GM19438 (cell line): ENCODE results near the gene CEP63.

ENCODE experiments used
- ATAC-seq: cut with Tn5 transposase; IDR thresholded peaks from one replicate; pipeline ENCODE4 v1.9.1; 2021; ENCODE audit warnings: low read depth; ENCODE audit not compliant: unreplicated experiment

Gene CEP63

DNA sequence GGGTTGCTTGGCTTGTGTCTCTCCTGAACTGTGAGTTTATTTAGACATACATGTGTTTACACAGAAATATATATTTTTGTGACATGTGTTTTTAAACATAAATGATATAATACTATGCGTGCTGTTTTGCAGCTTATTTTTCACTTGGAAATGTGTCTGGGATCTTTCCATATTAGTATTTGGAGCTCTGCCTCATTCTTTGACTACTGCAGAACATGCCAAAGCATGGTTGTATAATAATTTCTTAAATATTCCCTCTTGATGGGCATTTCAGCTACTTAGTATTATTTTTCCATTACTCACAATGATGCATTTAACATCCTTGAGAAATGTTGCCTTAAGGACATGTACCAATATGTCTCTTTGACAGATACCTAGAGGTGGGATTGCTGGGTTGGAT lies 19.5 kb upstream of the CEP63 start:
- no peak for ATAC-seq

DNA sequence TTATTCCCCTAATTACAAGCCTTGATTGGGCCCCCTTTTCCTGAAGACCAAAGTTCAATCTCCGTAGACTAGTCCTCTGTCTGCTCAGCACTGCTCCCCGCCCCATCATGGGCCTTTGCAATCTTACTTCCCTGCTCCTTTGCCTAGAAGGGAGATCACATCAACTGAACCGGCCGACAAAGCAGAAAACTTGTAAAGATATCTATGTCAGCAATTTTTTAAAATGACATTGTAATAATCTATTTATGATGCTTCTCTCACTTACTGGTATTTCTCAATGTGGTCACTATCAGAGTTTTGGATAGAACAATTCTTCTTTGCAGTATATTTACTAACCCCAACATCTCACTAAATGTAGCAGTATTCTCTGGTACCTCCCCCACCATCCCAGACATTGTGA lies 17.3 kb upstream of the CEP63 start:
- no peak for ATAC-seq

DNA sequence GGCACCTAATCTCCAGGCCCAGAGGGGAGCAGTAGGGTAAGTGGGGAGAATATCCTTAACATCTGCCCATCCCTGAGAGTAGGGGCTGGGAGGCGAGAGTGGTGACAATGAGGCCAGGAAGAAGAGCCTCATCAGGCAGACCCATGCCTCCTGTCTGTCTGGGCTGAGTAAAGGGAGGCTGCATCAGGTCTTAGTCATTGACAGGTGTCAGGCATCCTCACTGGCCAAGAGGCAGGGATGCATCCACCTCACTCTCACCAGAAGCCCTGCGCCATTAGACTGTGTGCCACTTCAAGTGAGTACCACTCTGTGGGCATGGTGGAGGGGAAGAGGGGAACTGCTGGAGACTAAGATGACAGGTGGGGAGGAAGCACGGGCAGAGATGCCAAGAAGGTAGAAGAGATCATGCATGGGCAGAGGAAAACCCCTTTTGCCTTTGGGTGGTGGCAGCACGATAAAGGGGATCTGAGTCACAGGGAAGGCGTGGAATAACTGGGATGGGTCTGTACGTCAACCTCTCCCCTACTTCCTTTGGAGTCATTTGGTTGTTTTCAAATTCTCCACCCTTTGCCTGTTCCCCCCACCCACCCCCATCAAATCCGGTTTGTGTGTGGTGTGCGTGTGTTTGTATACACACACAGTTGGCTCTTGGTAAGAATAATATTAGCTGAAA lies 14.2 kb upstream of the CEP63 start:
- no peak for ATAC-seq

DNA sequence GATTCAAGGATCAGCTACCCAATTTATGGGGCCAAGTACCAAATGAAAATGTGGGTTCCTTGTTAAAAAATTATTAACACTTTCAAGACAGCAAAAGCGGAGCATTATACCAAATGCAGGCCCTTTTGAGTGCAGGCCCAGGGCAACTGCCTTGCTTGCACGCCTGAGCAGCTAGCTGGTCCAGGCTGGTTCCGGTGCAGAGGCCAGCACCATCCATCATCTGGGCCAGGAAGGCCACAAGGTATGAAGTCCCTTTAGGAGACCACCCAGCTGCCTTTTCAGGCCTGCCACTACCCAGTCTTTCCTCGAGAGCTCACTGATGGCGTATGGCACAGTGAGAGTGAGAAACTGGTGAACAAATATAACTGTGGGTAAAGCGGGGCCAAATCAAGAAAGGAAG lies 13.0 kb upstream of the CEP63 start:
- ATAC-seq = no peak

DNA sequence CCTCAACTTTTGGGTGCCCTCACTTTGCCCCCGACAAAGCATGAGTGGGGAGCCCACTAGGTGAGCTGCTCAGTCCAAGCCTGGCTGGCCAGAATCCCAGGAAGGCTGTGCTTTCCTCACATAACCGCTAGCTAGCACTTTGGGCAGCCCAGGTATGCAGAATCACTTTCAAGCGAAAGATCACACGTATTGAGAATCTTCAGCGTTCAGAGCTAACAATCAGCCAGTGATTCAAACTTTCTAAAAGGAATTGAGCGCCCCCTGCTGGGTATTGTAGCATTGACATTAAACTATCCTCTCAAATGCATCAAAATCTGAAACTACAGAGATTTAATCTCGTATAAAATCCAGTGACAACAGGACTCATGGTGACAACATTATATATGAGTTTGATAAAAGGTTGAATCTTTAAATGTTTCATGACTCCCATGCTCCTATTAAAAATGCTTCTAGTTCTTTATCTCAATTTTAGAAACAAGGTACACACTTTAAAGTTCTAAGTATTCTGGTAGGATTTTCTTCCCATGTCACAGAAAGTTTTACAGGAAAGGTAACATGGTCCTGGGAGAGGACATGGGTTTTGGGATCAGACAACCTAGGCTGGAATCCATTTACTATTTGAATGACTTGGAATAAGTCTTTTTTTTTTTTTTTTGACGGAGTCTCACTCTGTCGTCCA lies 11.8 kb upstream of the CEP63 start:
- no peak for ATAC-seq

DNA sequence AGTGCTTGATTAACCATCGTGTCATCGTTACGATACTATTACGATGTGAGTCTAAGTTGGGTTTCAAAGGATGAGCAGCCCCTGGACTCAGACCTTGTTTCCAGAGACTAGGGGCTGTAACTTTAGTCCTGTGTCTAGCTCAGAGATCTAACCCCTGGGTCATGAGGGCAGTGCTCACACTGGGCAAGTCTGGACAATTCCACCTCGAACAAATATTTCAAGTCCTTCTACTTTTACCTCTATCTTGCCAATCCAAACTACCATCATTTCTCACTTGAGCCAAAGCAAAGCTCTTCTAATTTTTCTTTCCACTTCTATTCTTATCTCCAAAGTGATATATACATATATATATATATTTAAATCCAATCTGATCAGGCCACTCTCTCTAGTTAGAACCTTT lies 10.9 kb upstream of the CEP63 start:
- ATAC-seq = no peak

DNA sequence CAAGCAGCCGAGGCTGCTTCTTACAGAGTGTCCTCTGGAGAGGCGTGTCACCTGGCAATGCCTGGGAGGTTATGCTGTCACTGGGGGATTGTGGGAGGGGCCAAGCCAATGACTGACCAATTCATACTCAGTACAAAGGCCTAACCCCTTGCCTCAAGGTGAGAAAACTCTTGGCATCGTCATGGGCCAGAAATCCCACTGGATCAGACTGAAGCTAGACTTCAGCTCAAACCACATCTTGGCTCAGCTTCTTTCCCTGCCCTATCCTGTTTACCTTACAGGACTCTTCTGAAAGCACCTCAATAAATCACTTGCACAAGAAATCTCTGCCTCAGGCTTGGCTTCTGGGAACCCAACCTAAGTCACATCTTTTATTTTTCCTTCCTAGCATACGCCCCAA lies 9.6 kb upstream of the CEP63 start:
- ATAC-seq = no peak

DNA sequence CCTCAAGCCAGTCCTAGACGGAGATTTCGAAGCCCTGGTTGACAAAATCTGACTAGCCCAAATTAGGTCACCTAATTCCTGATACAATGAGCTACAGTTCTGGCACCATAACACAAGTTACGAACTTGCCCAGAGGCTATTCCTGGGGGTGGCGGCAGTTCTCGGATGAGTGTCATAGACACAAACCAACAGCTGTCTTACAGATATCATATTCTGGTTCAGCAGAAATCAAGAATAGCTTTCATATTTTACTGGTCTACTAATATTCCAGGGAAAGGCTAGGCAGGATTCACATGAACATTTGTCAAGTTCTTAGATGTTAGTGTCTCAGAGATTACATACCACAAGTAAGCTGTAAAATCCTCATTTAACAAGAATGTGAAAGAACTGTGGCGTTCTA lies 8.9 kb upstream of the CEP63 start:
- no peak for ATAC-seq

DNA sequence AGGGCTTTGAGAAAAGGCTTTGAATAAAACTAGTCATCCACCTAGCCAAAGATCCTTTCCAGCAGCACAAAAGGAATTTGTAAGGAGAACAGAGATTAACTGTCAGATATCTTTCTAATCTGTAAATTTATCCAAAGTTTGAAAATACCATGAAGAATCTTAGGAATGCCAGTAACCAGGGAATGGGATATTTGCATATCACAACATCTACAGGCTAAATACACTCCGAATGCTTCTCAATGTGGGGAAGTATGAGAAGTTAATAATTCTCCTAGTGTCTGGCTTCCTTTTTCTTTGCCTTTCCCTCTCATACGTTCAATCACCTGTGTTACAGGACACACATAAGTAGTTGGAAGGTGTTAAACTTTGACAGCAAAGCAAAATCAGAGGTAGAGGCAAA lies 7.9 kb upstream of the CEP63 start:
- ATAC-seq = no peak

DNA sequence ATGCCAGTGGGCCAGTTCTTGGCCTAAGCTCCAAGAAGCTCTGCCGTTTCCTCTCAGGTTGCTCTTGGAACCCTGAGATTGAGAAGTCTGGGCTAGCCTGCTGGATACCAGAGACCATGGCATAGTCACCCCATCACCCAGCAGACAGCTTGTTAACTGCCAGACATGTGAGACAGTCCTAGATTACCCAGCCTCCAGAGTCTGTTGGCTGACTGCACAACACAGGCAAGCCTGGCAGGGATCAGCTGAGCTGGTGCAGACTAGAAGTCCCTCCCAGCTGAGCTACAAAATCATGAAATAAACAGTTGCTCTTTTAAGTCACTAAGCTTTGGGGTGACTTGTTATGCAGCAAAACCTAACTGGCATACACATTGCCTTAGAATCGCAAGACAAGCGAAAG lies 5.3 kb upstream of the CEP63 start:
- no peak for ATAC-seq

DNA sequence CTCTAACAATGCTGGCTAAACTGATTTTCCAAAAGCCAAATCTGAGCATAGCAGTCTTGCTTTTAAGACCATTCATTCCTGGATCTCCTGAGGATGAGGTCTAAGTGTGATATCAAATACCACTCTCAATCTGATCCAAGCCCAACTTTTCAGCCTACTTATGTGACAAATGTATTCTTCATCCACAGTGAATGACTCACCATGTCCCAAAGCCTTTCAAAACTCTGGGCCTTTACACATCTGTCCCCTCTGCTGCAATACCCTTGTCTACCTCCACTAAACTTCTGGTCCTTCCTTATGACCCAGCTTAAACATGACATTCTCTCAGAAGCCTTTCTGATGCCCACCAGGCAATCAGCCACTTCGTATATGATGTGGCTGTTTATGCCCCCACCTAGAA lies 4.7 kb upstream of the CEP63 start:
- ATAC-seq = no peak

DNA sequence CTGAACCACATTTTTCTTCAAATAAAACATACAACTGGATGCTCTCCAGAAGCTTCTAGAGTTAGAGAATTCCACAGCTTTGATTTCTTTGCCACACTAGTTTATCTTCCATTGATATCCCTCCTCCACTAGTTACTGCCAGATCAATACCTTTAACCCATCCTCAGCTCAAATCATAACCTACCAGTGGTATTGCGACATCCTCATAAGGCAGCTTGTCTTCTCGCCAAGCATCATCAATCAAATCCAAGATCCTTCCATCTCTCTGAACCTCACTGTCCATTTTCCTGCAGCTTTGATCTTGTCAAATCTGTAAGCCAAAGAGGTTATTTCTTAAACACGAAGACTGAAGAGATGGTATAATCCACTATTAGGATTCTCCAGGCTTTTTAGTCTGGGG lies 3.2 kb upstream of the CEP63 start:
- no peak for ATAC-seq

DNA sequence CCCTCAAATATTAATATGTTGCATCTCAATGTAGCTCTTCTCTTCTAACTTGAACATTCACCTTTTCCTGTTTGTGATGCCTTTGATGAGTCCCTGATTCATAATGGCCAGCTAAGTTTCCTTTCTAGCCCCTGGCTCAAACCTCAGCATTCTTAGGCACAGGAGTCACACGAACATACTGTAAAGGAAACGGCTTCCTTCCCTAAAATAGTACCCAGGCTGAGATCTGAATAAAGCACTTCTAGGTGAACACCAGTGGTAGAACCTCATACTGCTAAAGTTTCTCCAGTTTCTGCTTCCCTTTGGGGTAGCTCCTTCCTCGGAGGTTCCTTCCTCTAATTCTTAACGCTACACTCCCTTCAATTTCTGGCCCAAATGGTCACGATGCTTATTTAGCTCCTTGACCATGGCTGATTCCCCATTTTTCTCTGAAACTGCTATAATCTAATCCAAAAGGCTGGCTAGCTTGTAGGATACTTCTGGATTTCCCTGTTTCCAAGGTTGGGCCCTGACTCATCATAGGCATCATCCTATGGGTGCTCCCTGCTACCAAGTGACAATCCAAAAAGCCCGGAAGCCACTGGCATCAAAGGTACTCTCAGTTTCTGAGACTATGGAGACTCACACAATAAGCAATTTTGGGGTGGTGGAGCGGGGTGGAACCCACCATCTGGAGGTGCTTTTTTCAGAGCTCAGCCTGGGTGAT lies 2.5 kb upstream of the CEP63 start:
- no peak for ATAC-seq

DNA sequence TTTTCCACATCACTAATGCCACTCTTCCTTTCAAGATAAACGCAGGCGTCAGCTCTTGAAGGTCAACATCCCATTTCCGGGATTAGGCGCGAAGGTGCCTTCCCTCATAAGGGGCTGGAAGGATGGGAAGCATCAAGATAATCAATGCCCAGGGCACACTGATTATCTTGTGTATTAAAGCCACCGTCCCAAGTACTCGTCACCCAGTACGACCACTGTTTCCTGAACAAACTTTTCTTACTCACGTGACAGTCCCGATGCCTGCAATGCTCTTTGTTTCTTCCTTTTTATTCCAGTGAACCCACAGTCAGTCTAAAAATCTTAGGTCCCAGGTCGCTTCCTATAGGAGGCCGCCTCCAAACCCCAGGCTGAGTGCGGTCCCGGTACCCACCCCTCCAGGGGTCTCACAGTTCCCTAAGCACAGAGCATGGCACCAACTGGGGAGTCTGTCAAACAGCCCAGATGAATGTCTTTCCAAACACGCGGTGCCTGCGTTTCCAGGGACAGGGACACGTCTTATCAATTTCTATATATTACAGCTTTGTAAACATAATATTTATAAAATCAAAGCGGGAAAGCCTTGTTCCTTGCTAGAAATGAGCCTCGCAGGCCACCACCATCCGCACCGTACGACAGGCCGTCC lies 661 bp upstream of the CEP63 start:
- ATAC-seq = peak; percentile 11

DNA sequence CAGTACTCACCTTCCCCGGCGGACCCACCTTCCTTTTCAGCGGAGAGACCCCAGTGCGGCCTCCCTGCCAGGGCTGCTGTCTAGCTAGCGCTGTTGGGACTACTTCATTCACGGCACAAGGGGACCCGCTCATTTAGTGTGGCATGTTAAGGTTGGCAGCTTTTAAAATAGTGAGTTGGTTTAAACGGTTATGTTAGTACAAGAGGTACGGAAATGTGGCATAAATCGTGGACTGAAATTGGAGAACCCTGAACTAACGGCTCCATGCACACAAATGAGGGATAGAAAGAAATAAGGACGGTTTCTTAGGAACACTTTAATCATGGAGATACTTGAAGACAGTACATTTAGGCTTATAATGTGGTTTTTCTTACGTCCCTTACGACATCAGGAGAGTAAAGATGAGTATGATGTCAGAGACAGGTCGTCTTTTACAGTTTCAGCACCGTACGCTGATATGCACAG lies 752 bp downstream of the CEP63 start:
- peak; percentile 7 for ATAC-seq

DNA sequence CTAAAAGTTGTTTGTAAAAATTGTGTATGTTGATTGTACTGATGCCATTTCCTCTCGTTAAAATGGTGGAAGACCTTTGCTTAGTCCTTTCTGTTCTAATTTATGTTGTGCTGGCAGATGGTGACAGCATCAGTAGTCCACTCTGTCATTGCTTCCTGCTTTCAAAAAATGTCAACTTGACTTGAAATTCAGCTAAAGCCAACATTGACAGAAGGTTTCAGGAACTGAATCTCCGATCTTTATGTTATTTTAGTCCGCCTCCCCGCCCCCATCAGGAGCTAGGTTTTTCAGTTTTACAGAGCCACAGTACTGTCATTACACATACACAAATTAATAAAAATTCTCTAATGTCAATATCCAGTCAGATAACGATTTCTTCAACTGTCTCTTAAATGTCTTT lies 1.5 kb downstream of the CEP63 start:
- ATAC-seq = no peak

DNA sequence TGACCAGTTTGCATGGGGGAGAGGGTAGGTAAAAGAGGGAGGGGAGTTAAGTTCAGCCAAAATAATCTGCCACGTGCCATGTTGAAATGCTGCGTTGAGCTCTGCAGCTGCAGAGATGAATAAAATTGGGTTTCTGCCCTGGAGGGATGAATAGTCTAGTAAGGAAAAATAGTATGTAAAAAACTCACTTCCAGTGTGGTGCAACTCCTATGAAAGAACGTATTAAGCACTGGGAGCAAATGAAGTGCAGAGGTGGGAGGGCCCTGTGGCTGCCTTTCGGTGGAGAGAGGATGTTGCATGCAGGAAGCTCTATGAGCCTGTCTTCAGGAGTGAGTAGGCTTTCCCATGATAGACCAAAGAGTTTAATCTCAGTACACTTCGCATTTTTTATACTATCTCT lies 8.6 kb downstream of the CEP63 start:
- no peak for ATAC-seq

DNA sequence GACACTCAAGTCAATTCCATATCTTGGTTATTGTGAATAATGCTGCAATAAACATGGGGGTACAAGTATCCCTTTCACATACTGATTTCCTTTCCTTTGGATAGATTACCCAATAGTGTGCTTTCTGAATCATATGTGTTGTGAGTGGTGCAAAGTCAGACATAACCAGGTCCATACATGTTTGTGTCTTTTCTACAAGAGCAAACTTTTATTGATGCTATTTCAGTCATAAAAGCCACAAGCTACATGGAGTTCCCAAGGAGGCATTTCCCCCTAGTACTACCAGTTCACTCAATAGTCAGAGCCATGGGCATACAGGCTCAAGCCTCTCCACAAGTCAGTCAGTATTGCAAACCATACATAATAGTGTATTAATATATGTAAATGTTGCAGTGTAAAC lies 10.1 kb downstream of the CEP63 start:
- no peak for ATAC-seq

DNA sequence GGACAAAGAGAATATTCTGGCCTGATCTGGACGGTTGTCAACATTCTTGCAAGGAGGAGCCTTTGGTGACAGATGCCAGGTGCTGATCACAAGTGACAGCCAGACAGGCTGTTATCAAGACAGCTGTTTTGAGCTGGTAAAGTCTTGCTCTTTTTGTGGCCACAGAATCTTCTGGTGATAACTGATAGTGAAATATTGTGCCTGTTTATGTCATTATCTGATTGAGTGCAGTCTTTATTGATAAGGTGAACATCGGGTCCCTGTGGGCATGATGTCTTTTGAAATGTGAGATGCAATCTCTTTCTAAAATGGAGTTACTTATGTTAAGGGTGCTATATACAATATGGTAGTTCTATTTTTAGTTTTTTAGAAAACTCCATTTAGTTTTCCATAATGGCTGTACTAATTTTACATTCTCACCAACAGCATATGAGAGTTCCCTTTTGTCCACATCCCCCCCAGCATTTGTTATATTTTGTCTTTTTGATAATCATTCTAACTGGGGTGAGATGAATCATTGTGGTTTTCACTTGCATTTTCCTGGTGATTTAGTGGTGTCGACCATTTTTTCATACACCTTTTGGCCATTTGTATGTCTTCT lies 10.7 kb downstream of the CEP63 start:
- no peak for ATAC-seq

DNA sequence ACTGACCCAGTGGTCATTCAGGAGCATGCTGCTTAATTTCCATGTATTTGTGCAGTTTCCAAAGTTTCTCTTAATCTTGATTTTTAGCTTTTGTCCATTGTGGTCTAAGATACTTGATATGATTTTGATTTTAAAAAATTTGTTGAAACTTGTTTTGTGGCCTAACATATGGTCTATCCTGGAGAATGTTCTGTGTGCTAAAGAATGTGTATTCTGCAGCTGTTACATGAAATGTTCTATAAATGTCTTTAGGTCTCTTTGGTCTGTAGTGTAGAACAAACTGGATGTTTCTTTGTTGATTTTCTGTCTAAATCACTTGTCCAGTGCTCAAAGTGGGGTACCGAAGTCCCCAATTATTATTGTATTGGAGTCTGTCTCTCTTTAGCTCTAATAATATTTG lies 17.4 kb downstream of the CEP63 start:
- ATAC-seq = no peak

DNA sequence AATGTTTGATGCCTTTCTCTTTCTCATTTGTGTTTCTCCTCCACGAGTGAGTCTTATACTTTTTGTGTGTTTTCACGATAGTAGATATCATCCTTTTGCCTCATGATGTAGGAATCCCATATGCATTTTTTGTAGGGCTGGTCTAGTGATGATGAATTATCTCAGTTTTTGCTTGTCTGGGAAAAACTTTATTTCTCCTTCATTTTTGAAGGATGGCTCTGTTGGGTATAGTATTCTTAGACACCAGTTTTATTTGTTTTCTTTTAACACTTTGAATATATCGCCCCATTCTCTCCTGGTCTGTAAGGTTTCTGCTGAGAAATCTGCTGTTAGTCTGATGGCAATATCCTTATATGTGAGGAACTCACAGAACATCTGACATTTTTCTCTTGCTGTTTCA lies 18.3 kb downstream of the CEP63 start:
- no peak for ATAC-seq
